ENCODE data around the gene ZMIZ1.

GRCh38 chr10:79026806-79027146, 42.0 kb upstream of the ZMIZ1 start:
- TF ChIP-seq CTCF (conservative IDR thresholded peaks at IDR 0.05; ENCODE audit: low read depth, low read length) = no peak
- TF ChIP-seq EZH2 (IDR thresholded peaks at IDR 0.05; ENCODE audit: borderline replicate concordance, low read depth, low read length, poor library complexity, severe bottlenecking) = no peak
